CD4-positive, alpha-beta T cell treated with Interleukin-12 subunit alpha and Interleukin-12 subunit beta, for 1 hour (primary cell): ENCODE results near the gene CLBA1.

Experiments used
- DNase-seq: peaks from one replicate; pipeline ENCODE4 v3.0.0-alpha.2; 2020

Gene CLBA1

DNA sequence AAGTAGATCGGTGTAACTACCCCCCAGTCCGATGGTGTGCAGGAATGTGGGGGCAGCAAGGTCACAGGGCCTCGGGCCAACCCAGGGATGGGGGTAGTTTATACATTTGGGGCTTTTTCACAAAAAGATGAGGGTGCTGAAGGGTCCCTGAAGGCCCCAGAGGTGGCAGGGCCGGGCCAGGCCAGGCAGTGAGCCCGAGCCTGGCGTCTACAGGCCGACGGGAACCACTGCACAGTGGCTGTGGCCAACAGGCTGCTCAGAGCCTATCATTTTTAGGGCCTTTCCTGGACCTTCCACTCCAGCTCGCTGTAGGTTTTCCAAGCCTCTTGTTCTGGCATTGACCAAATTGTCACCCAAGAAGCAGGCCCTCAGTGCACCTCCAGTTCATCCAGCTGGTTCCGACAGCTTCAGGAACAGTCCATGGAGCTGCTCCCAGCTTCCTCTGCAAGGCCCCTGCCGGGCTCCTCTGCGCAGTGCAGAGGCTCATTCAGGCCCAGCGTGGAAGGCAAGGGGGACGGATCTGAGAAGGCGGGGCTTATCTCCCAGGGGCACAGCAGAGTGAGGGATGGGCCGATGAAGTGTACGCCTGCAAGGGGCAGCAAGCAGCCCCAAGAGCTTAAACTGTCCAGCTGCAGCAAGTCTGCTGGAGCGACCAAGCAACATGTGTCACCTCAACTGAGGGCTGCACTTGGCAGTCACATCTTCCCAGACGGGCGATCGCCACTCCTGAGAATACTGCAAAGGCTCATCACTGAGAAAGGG, 21.4 kb downstream of the CLBA1 start:
- no peak for DNase-seq

DNA sequence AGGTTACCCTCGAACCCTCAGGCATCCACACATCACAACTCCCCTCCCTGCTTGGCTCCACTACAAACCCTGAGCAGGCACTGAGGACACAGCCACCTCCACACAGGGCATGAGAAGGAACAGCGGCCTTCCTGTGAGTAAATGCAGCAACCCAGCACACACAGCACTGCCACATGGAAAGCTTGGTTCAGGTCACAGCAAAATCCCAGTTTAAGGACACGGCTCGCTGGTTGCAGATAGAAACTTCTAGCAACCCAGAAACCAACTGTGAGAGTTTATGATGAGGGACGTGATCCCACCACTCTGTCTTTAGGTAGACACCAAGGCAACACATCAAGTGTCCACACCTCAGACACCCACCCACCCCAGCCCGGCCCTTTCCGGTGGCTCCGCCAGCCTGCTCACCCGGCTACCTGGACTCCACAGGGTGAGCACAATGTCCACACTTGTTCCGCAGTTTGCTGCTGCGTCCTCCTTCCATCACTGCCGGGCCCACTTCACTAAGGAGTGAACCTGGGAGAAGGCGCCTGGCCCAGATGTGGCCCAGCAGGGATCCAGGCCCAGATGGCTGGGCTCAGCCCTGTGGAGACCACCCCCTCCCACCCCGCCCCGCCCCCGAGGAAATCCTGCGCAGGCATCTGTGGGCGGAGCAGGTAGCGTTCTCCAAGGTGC, 22.1 kb downstream of the CLBA1 start:
- no peak for DNase-seq

DNA sequence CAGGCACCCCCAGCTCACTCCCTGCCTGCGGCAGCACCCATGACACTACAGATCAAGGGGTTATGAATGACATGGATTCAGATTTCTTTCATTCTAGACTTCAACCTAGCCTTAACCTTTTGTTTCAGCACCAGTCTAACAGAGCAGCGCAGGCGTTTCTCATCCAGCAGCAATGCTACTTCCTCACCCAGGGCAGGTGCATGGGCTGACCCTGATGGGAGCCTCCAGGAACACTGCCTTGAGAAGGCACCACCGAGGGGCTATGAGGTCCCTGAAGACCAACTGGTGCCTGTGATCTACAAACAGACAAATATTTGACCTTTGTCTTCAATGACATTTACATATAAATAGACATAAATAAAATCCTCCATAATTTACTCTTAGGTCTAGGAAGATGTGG, 24.5 kb downstream of the CLBA1 start:
- DNase-seq, result no peak

GRCh38 chr14:105010891-105011291, 25.3 kb downstream of the CLBA1 start:
- no peak for DNase-seq

DNA sequence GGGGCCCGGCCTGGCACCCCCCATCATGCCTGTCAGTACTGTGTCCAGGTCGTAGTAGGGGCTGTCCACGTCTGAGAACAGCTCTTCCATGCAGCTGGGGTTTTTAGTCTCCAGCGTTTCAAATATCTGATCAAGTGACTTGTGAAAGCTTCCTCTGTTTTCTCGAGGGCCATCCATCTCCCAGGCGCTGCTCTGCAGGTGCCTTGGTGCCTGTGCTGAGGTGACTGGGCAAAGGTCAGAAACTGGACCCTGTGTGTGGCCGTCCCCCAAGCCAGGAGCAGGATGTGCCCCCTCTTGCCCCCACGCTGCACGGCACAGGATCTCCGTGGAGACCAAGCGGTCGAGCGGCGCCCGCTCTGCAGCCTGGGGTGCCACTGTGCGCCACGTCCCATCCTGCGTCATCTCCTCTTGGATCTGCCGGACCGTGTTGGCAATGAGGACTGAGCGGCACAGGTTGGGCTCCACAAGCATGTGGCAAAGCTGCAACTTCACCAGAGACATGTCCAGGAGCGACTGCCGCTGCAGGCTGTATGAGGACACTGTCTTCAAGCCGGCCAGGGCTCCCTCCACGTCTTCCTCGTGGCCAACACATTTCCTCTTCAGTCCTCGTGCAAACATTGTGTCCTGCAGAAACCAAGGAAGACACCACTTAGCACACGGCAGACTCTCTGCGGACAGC, 25.9 kb downstream of the CLBA1 start:
- DNase-seq, result no peak

DNA sequence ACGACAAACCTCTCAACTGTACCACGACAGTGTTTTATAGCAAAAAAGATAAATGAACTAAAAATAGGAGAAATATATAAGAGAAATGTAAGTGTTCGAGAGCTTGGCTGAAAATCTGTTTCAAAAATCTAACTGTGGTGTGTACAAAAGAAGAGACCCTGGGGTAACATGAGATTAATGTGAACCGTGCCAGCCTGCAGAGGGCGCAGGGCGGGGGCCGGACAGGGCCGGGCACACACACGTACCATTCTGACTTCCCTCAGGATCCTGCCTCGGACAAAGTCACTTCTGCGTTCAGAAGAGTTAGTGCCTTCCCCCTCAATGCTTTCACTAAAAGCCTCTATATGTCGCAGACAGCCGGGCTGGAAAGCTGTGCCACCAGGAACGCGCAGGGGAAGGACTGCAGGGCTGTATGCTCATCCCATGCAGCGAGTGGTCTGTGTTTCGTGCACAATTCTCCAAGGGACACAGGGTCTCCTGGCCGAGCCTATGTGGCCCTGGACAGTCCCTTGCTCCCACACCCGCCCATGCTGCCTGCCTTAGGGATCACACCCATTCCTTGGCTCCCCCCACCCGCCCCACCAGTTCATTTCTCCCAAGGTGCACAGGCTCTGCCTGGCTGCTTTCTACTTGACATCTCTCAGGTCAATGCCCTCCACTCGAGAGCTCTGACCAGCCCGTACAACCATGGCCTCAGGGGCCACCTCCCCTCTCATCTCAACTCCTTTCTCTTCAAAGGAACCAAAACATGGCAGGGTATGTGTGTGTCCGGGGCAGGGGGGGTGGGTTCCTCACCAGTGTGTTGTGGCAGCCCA, 26.8 kb downstream of the CLBA1 start:
- DNase-seq, result no peak

DNA sequence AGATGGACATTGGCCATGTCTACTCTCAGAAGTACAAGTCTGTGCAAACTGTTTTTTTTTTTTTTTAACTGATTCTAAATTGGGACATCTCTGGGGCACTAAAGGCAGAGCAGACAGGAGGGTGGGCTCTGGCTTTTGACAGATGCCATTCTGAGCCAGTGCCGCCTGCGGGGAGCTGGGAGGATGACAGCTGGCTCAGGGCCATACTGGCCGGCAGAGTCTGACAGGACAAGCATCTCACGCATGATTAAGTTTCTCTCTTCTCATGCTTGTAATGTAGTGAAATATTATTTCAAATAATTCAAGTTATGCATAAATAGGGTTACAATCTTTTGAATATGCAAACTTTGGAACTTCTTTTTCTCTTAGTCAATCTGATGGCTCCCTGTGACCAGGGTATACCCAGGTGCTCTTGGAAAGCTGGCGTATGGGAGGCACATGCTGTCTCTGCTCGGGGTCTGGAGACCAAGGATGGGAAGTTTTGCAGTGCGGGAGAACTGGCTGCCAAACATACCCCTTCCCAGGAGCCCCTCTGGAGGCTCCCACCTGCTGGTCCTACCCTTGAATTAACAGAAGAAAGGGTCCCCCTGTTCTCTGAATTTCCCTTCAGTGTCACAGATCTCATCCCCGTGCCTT, 27.7 kb downstream of the CLBA1 start:
- no peak for DNase-seq

DNA sequence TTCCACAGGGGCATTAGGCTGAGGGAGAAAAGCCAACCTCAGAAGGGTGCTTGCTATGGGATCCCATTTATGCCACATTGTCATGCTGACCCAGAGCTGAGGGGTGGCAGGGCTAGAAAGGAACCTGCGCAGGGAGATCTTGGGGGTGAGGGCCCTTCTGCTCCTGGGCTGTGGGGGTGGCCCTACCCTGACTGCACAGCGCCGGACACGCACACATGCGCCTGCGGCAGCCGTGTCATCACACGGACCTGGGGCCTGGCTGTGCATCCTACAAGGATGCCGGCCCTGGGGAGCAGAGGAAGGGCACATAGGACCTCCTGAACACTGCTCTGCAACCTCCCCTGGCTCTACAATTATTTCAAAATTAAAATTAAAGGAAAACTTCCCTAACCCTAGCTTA, 28.4 kb downstream of the CLBA1 start:
- no peak for DNase-seq

DNA sequence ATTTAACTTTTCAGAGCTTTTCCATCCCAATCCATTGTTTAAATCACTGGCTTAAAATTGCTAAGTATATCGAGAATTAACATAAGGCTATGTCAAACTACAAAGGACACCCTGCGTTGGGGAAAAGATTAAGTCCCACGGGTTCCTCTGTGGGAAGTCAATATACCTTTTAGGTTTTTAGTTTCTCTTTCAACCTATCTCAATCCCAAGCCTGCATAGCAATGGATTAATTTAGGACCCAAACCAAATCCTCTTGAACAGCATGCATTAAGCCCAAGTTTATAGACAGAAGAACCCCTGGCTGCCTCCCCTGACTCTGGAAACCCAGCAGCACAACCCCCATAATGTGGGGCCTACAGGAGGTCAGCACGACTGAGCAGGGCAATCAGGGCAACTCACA, 29.0 kb downstream of the CLBA1 start:
- no peak for DNase-seq

- DNase-seq, result peak; percentile 43
Measured at GRCh38 chr14:105015242-105015641, 29.7 kb downstream of the CLBA1 start.

DNA sequence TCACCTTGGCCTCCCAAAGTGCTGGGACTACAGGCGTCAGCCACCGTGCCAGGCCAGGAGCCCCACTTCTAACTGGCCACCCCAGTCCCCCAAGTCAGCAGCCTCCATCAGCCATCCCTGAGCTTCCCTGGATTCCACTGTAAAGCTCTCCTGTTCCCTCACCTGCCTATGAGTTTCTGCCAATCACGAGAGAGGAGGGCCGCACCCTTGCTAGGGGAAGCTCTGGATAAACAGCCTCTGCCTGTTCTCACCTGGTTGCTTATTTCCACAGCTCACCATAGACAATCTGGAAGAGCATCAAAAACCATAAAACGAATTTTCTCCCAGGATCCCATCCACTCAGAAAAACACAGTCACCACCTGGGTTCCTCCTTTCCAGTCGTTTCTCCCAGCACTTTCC, 30.3 kb downstream of the CLBA1 start:
- no peak for DNase-seq

GRCh38 chr14:105018414-105018813, 32.8 kb downstream of the CLBA1 start:
- no peak for DNase-seq

- DNase-seq, result peak; percentile 76
Measured at GRCh38 chr14:105019861-105020814, 34.5 kb downstream of the CLBA1 start.

GRCh38 chr14:105020815-105021655, 35.4 kb downstream of the CLBA1 start, which contains the start of gene CDCA4:
Gene CDCA4 (minus strand): TSS chr14:105021083. CDS start chr14:105011929, 9,154 bp downstream.
- peak; percentile 98 for DNase-seq

DNA sequence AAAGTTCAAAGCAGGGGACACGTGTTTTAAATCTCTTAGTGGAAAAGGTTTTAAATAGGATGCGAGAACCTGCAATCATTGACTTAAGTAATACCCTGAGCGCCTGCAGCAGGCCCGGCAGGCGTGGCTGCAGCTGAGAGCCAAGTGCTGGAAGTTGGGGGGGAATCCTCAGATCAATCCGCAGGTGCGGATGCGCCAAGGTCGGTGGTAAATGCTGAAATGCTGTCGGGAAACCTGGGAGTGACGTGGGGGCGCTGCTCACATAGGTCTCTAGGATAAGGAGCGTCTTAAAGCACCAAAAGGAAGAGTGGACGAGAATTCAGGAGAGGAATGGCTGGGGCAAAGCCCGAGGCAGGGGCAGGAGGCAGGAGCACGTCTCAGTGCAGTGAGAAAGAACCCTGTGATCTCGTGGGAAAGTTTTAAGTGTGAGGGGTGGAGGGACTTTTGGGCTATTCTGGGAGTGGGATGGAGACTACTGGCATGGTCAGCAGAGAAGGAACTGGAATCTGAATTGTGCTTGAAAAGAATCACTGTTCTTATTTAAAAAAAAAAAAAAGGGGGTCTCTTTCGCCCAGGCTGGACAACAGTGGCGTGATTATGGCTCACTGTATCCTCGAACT, 36.2 kb downstream of the CLBA1 start:
- DNase-seq, result no peak

DNA sequence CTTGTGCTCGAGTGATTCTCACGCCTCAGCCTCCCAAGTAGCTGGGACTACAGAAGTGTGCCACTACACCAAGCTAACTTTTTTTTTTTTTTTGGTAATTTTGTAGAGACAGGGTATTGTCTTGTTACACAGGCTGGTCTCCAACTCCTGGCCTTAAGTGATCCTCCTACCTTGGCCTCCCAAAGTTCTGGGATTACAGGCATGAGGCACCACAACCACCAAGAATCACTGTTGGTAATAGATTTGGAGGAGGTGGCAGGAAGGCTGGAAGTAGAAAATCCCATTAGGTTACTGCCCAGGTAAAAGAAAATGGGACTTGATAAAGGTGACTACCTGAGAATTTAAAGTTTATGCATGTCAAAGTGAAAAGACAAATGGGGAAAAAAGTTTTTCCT, 36.7 kb downstream of the CLBA1 start:
- no peak for DNase-seq

GRCh38 chr14:105023144-105023543, 37.6 kb downstream of the CLBA1 start:
- no peak for DNase-seq

DNA sequence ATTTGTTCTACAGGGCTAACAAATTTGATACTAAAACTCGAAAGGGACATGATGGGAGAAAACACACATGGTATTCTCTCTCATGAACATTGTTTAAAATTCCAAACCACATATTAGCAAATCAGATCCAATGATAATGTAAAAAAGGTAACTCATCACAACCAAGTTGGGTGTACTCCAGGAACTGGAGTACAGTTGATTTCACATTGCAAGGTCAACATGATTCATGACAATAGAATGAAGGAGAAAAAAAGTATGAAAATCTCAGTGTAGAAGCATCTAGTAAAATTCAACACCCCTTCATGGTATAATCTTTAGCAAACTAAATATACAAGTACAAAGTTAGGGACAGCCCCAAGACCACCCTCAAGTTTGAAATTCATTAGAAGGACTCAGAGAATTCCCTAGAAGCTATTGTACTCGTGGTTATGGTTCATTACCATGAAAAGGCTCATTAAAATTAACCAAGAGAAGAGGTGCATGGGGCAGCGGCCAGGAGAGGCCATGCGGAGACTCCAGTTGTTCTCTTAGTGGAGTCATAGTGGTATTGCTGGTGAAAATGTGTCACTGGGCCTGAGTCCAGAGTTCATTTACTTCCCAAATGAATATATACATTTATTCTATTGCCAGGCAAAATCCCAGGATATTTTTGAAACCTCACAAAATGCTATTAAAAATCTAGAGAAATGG, 38.3 kb downstream of the CLBA1 start:
- DNase-seq, result no peak

DNA sequence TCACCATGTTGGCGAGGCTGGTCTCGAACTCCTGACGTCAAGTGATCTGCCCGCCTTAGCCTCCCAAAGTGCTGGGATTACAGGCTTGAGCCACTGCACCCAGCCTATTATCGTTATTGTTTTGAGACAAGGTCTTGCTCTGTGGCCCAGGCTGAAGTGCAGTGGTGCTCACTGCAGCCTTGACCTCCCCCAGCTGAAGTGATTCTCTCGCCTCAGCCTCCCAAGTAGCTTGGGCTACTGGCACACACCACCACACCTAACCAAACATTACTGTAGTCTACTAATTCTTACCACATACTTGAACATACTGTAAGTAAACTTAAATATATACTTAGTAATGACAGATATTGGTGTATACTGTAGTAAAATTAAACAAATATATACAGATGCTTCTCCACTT, 39.8 kb downstream of the CLBA1 start:
- DNase-seq, result no peak
